GM12878 (cell line): ENCODE data around the gene NKX2-3. TPM values are rescaled to one million over a fixed set of nuclear protein-coding genes. Genes with fewer than 3 reads are reported as not detected.

Source experiments
- ATAC-seq: fragments of 200-7000 bp; cut with Tn5 transposase; 3 replicates; pipeline ENCODE4 v1.9.1; 2020; ENCODE audit warnings: mild to moderate bottlenecking, moderate library complexity
- BruUV-seq: library from RNA; stranded (reverse); fragments of 400-500 nt; replicated peaks from 2 replicates; lab custom pipeline; 2021; lab: Mats Ljungman, UMichigan
- CTCF ChIA-PET: fragments of 300-600 bp; sonication (Branson Sonifier 250); formaldehyde crosslinking; extraction: SDS; loops from one replicate; lab custom pipeline; 2021; ENCODE audit warnings: inconsistent platforms; lab: Yijun Ruan, JAX
- POLR2A ChIA-PET: fragments of 350-600 bp; formaldehyde crosslinking; extraction: SDS; loops from one replicate; lab custom pipeline; 2021; ENCODE audit warnings: inconsistent platforms; lab: Charles Lee
- RAD21 ChIA-PET: fragments of 300-600 bp; sonication (Branson Sonifier 250); formaldehyde crosslinking; loops from one replicate; lab custom pipeline; 2023; ENCODE audit warnings: antibody characterized with exemption; ENCODE audit not compliant: unreplicated experiment; lab: Charles Lee
- SMC1A ChIA-PET: fragments of 300-600 bp; sonication (Branson Sonifier 250); formaldehyde crosslinking; loops from one replicate; lab custom pipeline; 2023; ENCODE audit not compliant: unreplicated experiment, uncharacterized antibody; lab: Charles Lee
- DNase-seq: peaks from one replicate; pipeline ENCODE4 v3.0.0-alpha.2; 2011; ENCODE audit warnings: low read depth, low spot score
- FAIRE-seq: peaks from 3 replicates; lab custom pipeline; 2011; peaks lifted over from hg19 to GRCh38; lab: Jason Lieb, UNC
- H2AFZ ChIP-seq: 2 replicates; pipeline ENCODE4 v1.6.0; 2011; ENCODE audit warnings: low read depth, low read length, control low read depth; ENCODE audit not compliant: control insufficient read depth
- H3K27ac ChIP-seq: 2 replicates; pipeline ENCODE4 v1.5.1; 2011; ENCODE audit warnings: control low read depth; ENCODE audit not compliant: control insufficient read depth, insufficient read depth
- H3K27me3 ChIP-seq, 2 experiments: replicated peaks in 1 of 2; 2 replicates each; pipeline versions ENCODE4 v1.6.0 to v1.6.1; 2011; ENCODE audit warnings: low read length in 1 of 2; ENCODE audit not compliant: control insufficient read depth in 2 of 2, insufficient read depth in 2 of 2
- H3K36me3 ChIP-seq, 2 experiments: 2 replicates each; pipeline ENCODE4 v1.5.1; 2011; ENCODE audit warnings: low read length in 1 of 2; ENCODE audit not compliant: control insufficient read depth in 2 of 2, insufficient read depth in 2 of 2
- H3K4me1 ChIP-seq: 2 replicates; pipeline ENCODE4 v1.6.1; 2011; ENCODE audit warnings: mild to moderate bottlenecking, low read length, moderate library complexity, mixed read lengths; ENCODE audit not compliant: control insufficient read depth, insufficient read depth
- H3K4me2 ChIP-seq: 2 replicates; pipeline ENCODE4 v1.6.0; 2011; ENCODE audit warnings: control low read depth; ENCODE audit not compliant: control insufficient read depth, insufficient read depth
- H3K4me3 ChIP-seq: fragments of 200-600 bp; sonication (generic); 2 replicates; pipeline ENCODE4 v1.5.1; 2016
- H3K79me2 ChIP-seq: 2 replicates; pipeline ENCODE4 v1.6.0; 2011; ENCODE audit warnings: low read length; ENCODE audit not compliant: control insufficient read depth, insufficient read depth
- H3K9ac ChIP-seq: 2 replicates; pipeline ENCODE4 v1.8.0; 2011; ENCODE audit warnings: low read length, control low read depth, mixed read lengths; ENCODE audit not compliant: control insufficient read depth, insufficient read depth
- H3K9me3 ChIP-seq: replicated peaks from 3 replicates; pipeline ENCODE4 v1.5.1; 2011; ENCODE audit warnings: mild to moderate bottlenecking, low read length; ENCODE audit not compliant: control insufficient read depth, insufficient read depth
- H4K20me1 ChIP-seq: 2 replicates; pipeline ENCODE4 v1.6.0; 2011; ENCODE audit not compliant: control insufficient read depth, insufficient read depth
- ASH2L ChIP-seq: fragments of 300-600, 200-600 bp; sonication (generic); IDR thresholded peaks from 2 replicates; pipeline ENCODE4 v1.6.1; 2017; ENCODE audit warnings: low read depth, mild to moderate bottlenecking, borderline replicate concordance
- CBX5 ChIP-seq: sonication (generic); IDR thresholded peaks from 2 replicates; pipeline ENCODE4 v1.6.1; 2016; ENCODE audit warnings: low read depth, moderate library complexity, mild to moderate bottlenecking, inconsistent platforms
- CHD1 ChIP-seq: IDR thresholded peaks from 2 replicates; pipeline ENCODE4 v1.6.1; 2012; ENCODE audit warnings: low read depth, low read length, improper control_type of control experiment
- HDAC6 ChIP-seq: fragments of 200-600 bp; sonication (generic); IDR thresholded peaks from one replicate; pipeline ENCODE4 v1.8.0; 2017; ENCODE audit warnings: antibody characterized with exemption; ENCODE audit not compliant: unreplicated experiment
- NFIC ChIP-seq: IDR thresholded peaks from 2 replicates; pipeline ENCODE4 v1.6.1; 2012; ENCODE audit warnings: low read depth, mild to moderate bottlenecking, inconsistent platforms, low read length, moderate library complexity
- NFYB ChIP-seq: IDR thresholded peaks from 2 replicates; pipeline ENCODE4 v1.6.1; 2011; ENCODE audit warnings: low read depth, mild to moderate bottlenecking, low read length, improper control_type of control experiment, moderate library complexity; ENCODE audit not compliant: insufficient read depth
- SUZ12 ChIP-seq: fragments of 200-600 bp; sonication (generic); IDR thresholded peaks from one replicate; pipeline ENCODE4 v1.6.1; 2018; ENCODE audit warnings: antibody characterized with exemption, mild to moderate bottlenecking; ENCODE audit not compliant: unreplicated experiment
- ZBTB4 ChIP-seq: fragments of 450-650 bp; formaldehyde crosslinking; IDR thresholded peaks from 2 replicates; pipeline ENCODE4 v1.4.0; 2022; ENCODE audit warnings: mild to moderate bottlenecking, moderate library complexity
- ZNF207 ChIP-seq: fragments of 450-650 bp; IDR thresholded peaks from 2 replicates; pipeline ENCODE4 v1.6.1; 2014; ENCODE audit warnings: antibody characterized with exemption, mild to moderate bottlenecking, borderline replicate concordance
- ZNF217 ChIP-seq: fragments of 450-650 bp; IDR thresholded peaks from 2 replicates; pipeline ENCODE4 v1.6.1; 2017; ENCODE audit warnings: antibody characterized with exemption, mild to moderate bottlenecking
- ZNF687 ChIP-seq: fragments of 450-650 bp; IDR thresholded peaks from 2 replicates; pipeline ENCODE4 v1.6.1; 2017; ENCODE audit warnings: mild to moderate bottlenecking, moderate library complexity
- WGBS: methylation state at CpG from one replicate; pipeline ENCODE4 v1.1.6; 2016; ENCODE audit warnings: low lambda C conversion rate; ENCODE audit not compliant: insufficient replicate concordance, insufficient coverage; ENCODE audit errors: missing lambda C conversion rate; 5-methylcytosine and 5-hydroxymethylcytosine counted together
- in situ Hi-C: fragments of 300-500 bp; cut with MboI; formaldehyde crosslinking; loops from 9 replicates; pipeline ENCODE4 v1.14.3; 2018; ENCODE audit warnings: mixed read lengths
- intact Hi-C: fragments of 100-400 bp; cut with micrococcal nuclease; formaldehyde crosslinking; loops from one replicate; pipeline ENCODE4 v1.14.2; 2022; ENCODE audit not compliant: unreplicated experiment
- polyA plus RNA-seq, 11 experiments: library from polyadenylated mRNA; depleted of rRNA in 4 of 11; unstranded in 6 of 11; stranded (reverse) in 5 of 11; fragments of >200 nt; fragmentation: Nextera tagmentation in 4 of 11; fragmentation: Illumina TruSeq in 1 of 11; extraction: Ambion mirVana in 4 of 11; extraction: Trizol in 1 of 11; gene quantifications; 1 replicate in 1 of 11; 2 replicates in 10 of 11; pipeline versions ENCODE4 v1.2.1 to v1.2.3, GENCODE V29; 2011 to 2016; ENCODE audit warnings: inconsistent platforms in 2 of 11, missing spikeins in 2 of 11, low read depth in 1 of 11
- total RNA-seq, 4 experiments: library from RNA; depleted of rRNA in 3 of 4; stranded (reverse); fragments of >200 nt in 3 of 4; fragmentation: Illumina TruSeq in 1 of 4; extraction: Trizol in 1 of 4; gene quantifications; 2 replicates each; pipeline versions ENCODE4 v1.2.1 to v1.2.3, GENCODE V29; 2013 to 2021

Gene NKX2-3
- total and polyA plus RNA-seq, 10 of the 15 experiments (the other 5 are each of a cell fraction or from before 2014, with no cell fraction given): not detected

GRCh38 chr10:99535764-99536337, 3.1 kb downstream of the NKX2-3 start (continued):
- no peak for TF ChIP-seq ZBTB4 (CRISPR knock-in tag)
- TF ChIP-seq ZNF217: no peak
- no peak for TF ChIP-seq CHD1
- no peak for TF ChIP-seq ZNF207
- TF ChIP-seq NFYB: no peak
- TF ChIP-seq CBX5: no peak

GRCh38 chr10:99536338-99537085, 3.8 kb downstream of the NKX2-3 start:
- no peak for DNase-seq
- intact Hi-C loops: no loop called here
- H3K27ac ChIP-seq: no peak overlapping the region
- H3K9me3 ChIP-seq: peaks cover 3% of the 10 kb centered on the region; the same call in 2 of the 3 replicates
- H3K4me2 ChIP-seq: no peak overlapping the region
- RAD21 ChIA-PET: no interaction called here
- no peaks in the 10 kb centered on the region; the same call in 1 of the 2 replicates for H3K4me1 ChIP-seq
- no TSS peak for BruUV-seq
- H3K4me3 ChIP-seq: no peak overlapping the region
- no peak overlapping the region for H3K9ac ChIP-seq
- no peak for FAIRE-seq
- in situ Hi-C loops: no loop called here
- POLR2A ChIA-PET: no interaction called here
- TF ChIP-seq SUZ12 (peak; percentile 55), ASH2L (no peak), NFIC (no peak), ZNF687 (no peak), HDAC6 (peak; percentile 53)
- H3K36me3 ChIP-seq: no peaks in the 10 kb centered on the region
- no peaks in the 10 kb centered on the region for H4K20me1 ChIP-seq
- WGBS: 40% methylated on average over 40 of the region's 40 CpGs
- H3K79me2 ChIP-seq: no peaks in the 10 kb centered on the region
- peaks cover 34 to 39% of the 10 kb centered on the region in 2 experiments for H3K27me3 ChIP-seq
- SMC1A ChIA-PET: no interaction called here
- CTCF ChIA-PET: no interaction called here
- H2AFZ ChIP-seq: no peak overlapping the region
- ATAC-seq: no peak
